Common myeloid progenitor, CD34-positive (primary cell): ENCODE data around the gene CDK1.

ENCODE experiments used
- CTCF ChIA-PET: fragments of 350-600 bp; sonication (Branson Sonifier 250); formaldehyde crosslinking; loops from one replicate; lab custom pipeline; 2021; ENCODE audit warnings: antibody characterized with exemption; lab: Charles Lee
- POLR2A ChIA-PET: fragments of 350-600 bp; sonication (Branson Sonifier 250); formaldehyde crosslinking; loops from one replicate; lab custom pipeline; 2021; ENCODE audit warnings: antibody characterized with exemption; lab: Charles Lee
- DNase-seq, 3 donors: peaks; one replicate each; pipeline versions ENCODE4 v3.0.0 to v3.0.0-alpha.2; 2013
- H3K27ac ChIP-seq, 2 experiments: 1 replicate in 1 of 2; 2 replicates in 1 of 2; pipeline ENCODE4 v1.7.0; 2013; ENCODE audit warnings: inconsistent platforms in 2 of 2, low read length in 2 of 2, mild to moderate bottlenecking in 2 of 2, low read depth in 1 of 2, moderate library complexity in 1 of 2; ENCODE audit not compliant: severe bottlenecking in 2 of 2, insufficient read depth in 1 of 2, poor library complexity in 1 of 2
- H3K27me3 ChIP-seq, 5 experiments: replicated peaks in 2 of 5; 1 replicate in 3 of 5; 2 replicates in 2 of 5; pipeline versions ENCODE4 v1.6.1 to v1.7.0; 2013; ENCODE audit warnings: low read length in 4 of 5, mild to moderate bottlenecking in 2 of 5, moderate library complexity in 2 of 5, inconsistent platforms in 1 of 5; ENCODE audit not compliant: insufficient read depth in 5 of 5, control insufficient read depth in 4 of 5
- H3K36me3 ChIP-seq, 4 experiments: 1 replicate in 2 of 4; 2 replicates in 2 of 4; pipeline versions ENCODE4 v1.6.1 to v1.7.0; 2013; ENCODE audit warnings: low read length in 3 of 4, control low read depth in 1 of 4, mild to moderate bottlenecking in 1 of 4; ENCODE audit not compliant: control insufficient read depth in 4 of 4, insufficient read depth in 4 of 4
- H3K4me1 ChIP-seq, 4 experiments: 1 replicate in 3 of 4; 2 replicates in 1 of 4; pipeline versions ENCODE4 v1.6.1 to v1.7.1; 2013; ENCODE audit warnings: low read length in 3 of 4, mild to moderate bottlenecking in 3 of 4, control low read depth in 1 of 4, inconsistent platforms in 1 of 4, moderate library complexity in 1 of 4; ENCODE audit not compliant: control insufficient read depth in 4 of 4, insufficient read depth in 4 of 4; ENCODE audit errors: control extremely low read depth in 1 of 4
- H3K4me3 ChIP-seq, 7 experiments: 1 replicate in 4 of 7; 2 replicates in 3 of 7; pipeline versions ENCODE4 v1.5.1 to v1.7.0; 2013; ENCODE audit warnings: mild to moderate bottlenecking in 7 of 7, low read length in 6 of 7, moderate library complexity in 6 of 7, inconsistent platforms in 2 of 7, low read depth in 2 of 7, control low read depth in 1 of 7; ENCODE audit not compliant: insufficient read depth in 4 of 7, control insufficient read depth in 1 of 7; ENCODE audit errors: extremely low read depth in 1 of 7
- H3K9me3 ChIP-seq, 5 experiments: 1 replicate in 4 of 5; 2 replicates in 1 of 5; pipeline versions ENCODE4 v1.6.1 to v1.7.1; 2013; ENCODE audit warnings: low read length in 4 of 5, mild to moderate bottlenecking in 2 of 5, inconsistent platforms in 1 of 5, low read depth in 1 of 5, moderate library complexity in 1 of 5; ENCODE audit not compliant: control insufficient read depth in 4 of 5, insufficient read depth in 2 of 5; ENCODE audit errors: control extremely low read depth in 1 of 5
- WGBS: methylation state at CpG from one replicate; pipeline ENCODE4 v1.1.5; 2013; ENCODE audit not compliant: insufficient coverage; 5-methylcytosine and 5-hydroxymethylcytosine counted together

CDK1 gene

GRCh38 chr10:60794953-60795352 lies 16.7 kb downstream of the CDK1 start:
- Histone ChIP-seq H3K27me3 (no peaks in the 10 kb centered on the region), H3K36me3 (peaks cover 0 to 53% (median 16%) of the 10 kb centered on the region in 4 experiments), H3K4me1 (no peaks in the 10 kb centered on the region), H3K27ac (no peak overlapping the region), H3K9me3 (no peaks in the 10 kb centered on the region), H3K4me3 (no peak overlapping the region)
- POLR2A ChIA-PET, result no interaction called here
- no peak for DNase-seq
- 100% methylated on average over 2 of the region's 4 CpGs for WGBS
- CTCF ChIA-PET, result interaction anchor here (1.3 kb wide), 1 partner anchor 20 kb away, joined by 3 read pairs; no protein-coding TSS in a partner anchor

GRCh38 chr10:60795465-60796202 lies 17.4 kb downstream of the CDK1 start:
- no peak for DNase-seq
- ChIA-PET POLR2A (interaction anchor here (0.7 kb wide), 1 partner anchor 162 kb away, joined by 3 read pairs; no protein-coding TSS in a partner anchor), CTCF (interaction anchor here (1.3 kb wide), 1 partner anchor 19 kb away, joined by 3 read pairs; no protein-coding TSS in a partner anchor)
- H3K9me3 ChIP-seq, result no peaks in the 10 kb centered on the region
- H3K36me3 ChIP-seq, result peaks cover 0 to 47% (median 14%) of the 10 kb centered on the region in 4 experiments
- 100% methylated on average over 2 of the region's 3 CpGs for WGBS
- H3K4me3 ChIP-seq, result no peak overlapping the region
- H3K27ac ChIP-seq, result no peak overlapping the region
- no peaks in the 10 kb centered on the region for H3K27me3 ChIP-seq
- no peaks in the 10 kb centered on the region for H3K4me1 ChIP-seq

GRCh38 chr10:60796481-60796880 lies 18.2 kb downstream of the CDK1 start:
- CTCF ChIA-PET, result interaction anchor here (1.3 to 1.5 kb wide), 2 partner anchors 19 to 23 kb away, joined by 3 to 5 read pairs; no protein-coding TSS in a partner anchor
- Histone ChIP-seq H3K27me3 (no peaks in the 10 kb centered on the region), H3K4me1 (no peaks in the 10 kb centered on the region), H3K36me3 (peaks cover 0 to 46% (median 12%) of the 10 kb centered on the region in 4 experiments), H3K4me3 (no peak overlapping the region), H3K9me3 (no peaks in the 10 kb centered on the region), H3K27ac (no peak overlapping the region)
- 100% methylated on average over 1 of the region's 1 CpG for WGBS
- DNase-seq, result no peak
- POLR2A ChIA-PET, result interaction anchor here (0.7 kb wide), 1 partner anchor 161 kb away, joined by 3 read pairs; no protein-coding TSS in a partner anchor

GRCh38 chr10:60797200-60797599 lies 18.9 kb downstream of the CDK1 start:
- CTCF ChIA-PET, result interaction anchor here (1.2 to 1.5 kb wide), 2 partner anchors 9 to 22 kb away, joined by 3 to 5 read pairs; no protein-coding TSS in a partner anchor
- no peaks in the 10 kb centered on the region for H3K27me3 ChIP-seq

GRCh38 chr10:60798031-60798430 lies 19.8 kb downstream of the CDK1 start:
- 100% methylated on average over 3 of the region's 3 CpGs for WGBS

More at GRCh38 chr10:60797200-60797599, 18.9 kb downstream of the CDK1 start:
- Histone ChIP-seq H3K4me3 (no peak overlapping the region), H3K36me3 (peaks cover 0 to 40% (median 12%) of the 10 kb centered on the region in 4 experiments), H3K9me3 (no peaks in the 10 kb centered on the region), H3K4me1 (no peaks in the 10 kb centered on the region), H3K27ac (no peak overlapping the region)
- no peak for DNase-seq
- POLR2A ChIA-PET, result no interaction called here
- 67% methylated on average over 3 of the region's 6 CpGs for WGBS

GRCh38 chr10:60798870-60799269 lies 20.6 kb downstream of the CDK1 start:
- no peak overlapping the region for H3K4me3 ChIP-seq
- DNase-seq, result no peak
- CTCF ChIA-PET, result no interaction called here
- H3K4me1 ChIP-seq, result no peaks in the 10 kb centered on the region
- WGBS, result 90% methylated on average over 4 of the region's 4 CpGs
- POLR2A ChIA-PET, result interaction anchor here (0.6 kb wide), 1 partner anchor 14 kb away, joined by 7 read pairs; no protein-coding TSS in a partner anchor
- no peaks in the 10 kb centered on the region for H3K27me3 ChIP-seq
- H3K9me3 ChIP-seq, result no peaks in the 10 kb centered on the region
- H3K27ac ChIP-seq, result no peak overlapping the region
- H3K36me3 ChIP-seq, result peaks cover 0 to 25% (median 6%) of the 10 kb centered on the region in 4 experiments

More at GRCh38 chr10:60798031-60798430, 19.8 kb downstream of the CDK1 start:
- no peak for DNase-seq
- H3K27ac ChIP-seq, result no peak overlapping the region
- H3K9me3 ChIP-seq, result no peaks in the 10 kb centered on the region
- no peak overlapping the region for H3K4me3 ChIP-seq
- H3K27me3 ChIP-seq, result no peaks in the 10 kb centered on the region
- CTCF ChIA-PET, result interaction anchor here (1.2 to 1.5 kb wide), 2 partner anchors 10 to 21 kb away, joined by 3 to 5 read pairs; no protein-coding TSS in a partner anchor
- no peaks in the 10 kb centered on the region for H3K4me1 ChIP-seq
- POLR2A ChIA-PET, result no interaction called here
- peaks cover 0 to 32% (median 8%) of the 10 kb centered on the region in 4 experiments for H3K36me3 ChIP-seq
